ENCODE measurements around the gene FRMD4A. TPM values are rescaled to one million over a fixed set of nuclear protein-coding genes. Genes with fewer than 3 reads are reported as not detected.
"Not testable (repeated sequence)": the region's sequence is repeated elsewhere in the genome, so short reads cannot be mapped to it uniquely, and the experiment has no call there.

FRMD4A gene
- total and polyA plus RNA-seq, 8 donors = 6.9 to 25.3 (median 11.3) TPM

DNA sequence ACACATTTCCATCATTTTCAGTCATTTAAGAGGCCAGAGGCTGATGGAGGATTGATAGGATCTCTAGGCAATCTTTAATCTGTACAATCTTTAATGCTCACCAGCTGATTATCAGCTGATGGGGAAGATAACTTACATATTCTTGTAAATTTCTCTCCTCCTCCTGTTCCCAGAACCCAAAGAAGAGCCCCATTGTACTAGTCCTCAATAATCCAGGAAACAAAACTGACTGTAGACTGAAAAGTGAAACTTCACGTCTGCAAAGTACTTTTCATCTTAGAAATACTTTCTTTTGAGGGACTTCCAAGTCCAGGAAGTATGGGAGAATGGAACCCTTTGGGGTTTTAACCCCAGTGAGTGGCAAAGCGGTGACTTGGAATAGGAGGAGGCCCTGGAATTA is 283.3 kb downstream of the FRMD4A start:
- TF ChIP-seq, protein P1, sequence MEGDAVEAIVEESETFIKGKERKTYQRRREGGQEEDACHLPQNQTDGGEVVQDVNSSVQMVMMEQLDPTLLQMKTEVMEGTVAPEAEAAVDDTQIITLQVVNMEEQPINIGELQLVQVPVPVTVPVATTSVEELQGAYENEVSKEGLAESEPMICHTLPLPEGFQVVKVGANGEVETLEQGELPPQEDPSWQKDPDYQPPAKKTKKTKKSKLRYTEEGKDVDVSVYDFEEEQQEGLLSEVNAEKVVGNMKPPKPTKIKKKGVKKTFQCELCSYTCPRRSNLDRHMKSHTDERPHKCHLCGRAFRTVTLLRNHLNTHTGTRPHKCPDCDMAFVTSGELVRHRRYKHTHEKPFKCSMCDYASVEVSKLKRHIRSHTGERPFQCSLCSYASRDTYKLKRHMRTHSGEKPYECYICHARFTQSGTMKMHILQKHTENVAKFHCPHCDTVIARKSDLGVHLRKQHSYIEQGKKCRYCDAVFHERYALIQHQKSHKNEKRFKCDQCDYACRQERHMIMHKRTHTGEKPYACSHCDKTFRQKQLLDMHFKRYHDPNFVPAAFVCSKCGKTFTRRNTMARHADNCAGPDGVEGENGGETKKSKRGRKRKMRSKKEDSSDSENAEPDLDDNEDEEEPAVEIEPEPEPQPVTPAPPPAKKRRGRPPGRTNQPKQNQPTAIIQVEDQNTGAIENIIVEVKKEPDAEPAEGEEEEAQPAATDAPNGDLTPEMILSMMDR (IDR thresholded peaks at IDR 0.05) = no peak
- TF ChIP-seq POLR2A (IDR thresholded peaks at IDR 0.05) = no peak
- no peak for TF ChIP-seq POLR2AphosphoS5 (IDR thresholded peaks at IDR 0.05)
- TF ChIP-seq EP300 (IDR thresholded peaks at IDR 0.05) = no peak
- H3K36me3 ChIP-seq = no peaks in the 10 kb centered on the region
- H3K4me3 ChIP-seq = no peak overlapping the region
- peaks cover 0 to 7% (median 5%) of the 10 kb centered on the region in 4 donors for H3K9me3 ChIP-seq
- DNase-seq = no peak
- H3K4me1 ChIP-seq = no peaks in the 10 kb centered on the region
- WGBS, 5 donors = 52 to 77% (median 69%) methylated on average over 2 of the region's 2 CpGs
- no peak overlapping the region for H3K27ac ChIP-seq
- intact Hi-C loops (cut with DNase I; ENCODE audit: low total_unique reads) = no loop called here
- no peaks in the 10 kb centered on the region for H3K27me3 ChIP-seq

DNA sequence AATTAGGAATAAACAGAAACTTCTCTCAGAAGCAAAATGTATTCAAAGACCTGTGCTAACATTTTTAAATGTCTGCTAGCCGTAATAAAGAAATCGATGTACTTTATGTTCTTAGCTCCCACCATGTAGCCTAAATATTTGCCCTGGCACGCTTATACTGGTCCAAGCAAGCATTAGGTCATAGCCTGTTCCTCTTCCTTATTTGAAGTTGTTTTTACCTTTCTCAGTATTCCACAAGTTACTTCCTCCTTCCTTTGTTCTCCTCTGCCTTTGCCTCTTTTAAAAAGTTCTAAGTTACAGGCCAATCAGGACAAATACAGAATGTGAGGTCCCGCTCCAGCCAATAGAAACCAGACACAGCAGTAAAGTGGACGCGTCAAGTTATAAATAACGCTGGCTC is 288.7 kb downstream of the FRMD4A start:
- H3K27me3 ChIP-seq; H3K4me3 ChIP-seq; DNase-seq; H3K36me3 ChIP-seq; intact Hi-C loops (cut with DNase I; ENCODE audit: low total_unique reads); H3K9me3 ChIP-seq: not testable (repeated sequence)
- 67 to 71% (median 68%) methylated on average over 7 of the region's 7 CpGs for WGBS, 5 donors
- H3K27ac ChIP-seq = peak overlapping the region in 2 of 5 donors; percentile 45 to 60
- H3K4me1 ChIP-seq = peaks cover 0 to 26% (median 4%) of the 10 kb centered on the region in 4 donors

DNA sequence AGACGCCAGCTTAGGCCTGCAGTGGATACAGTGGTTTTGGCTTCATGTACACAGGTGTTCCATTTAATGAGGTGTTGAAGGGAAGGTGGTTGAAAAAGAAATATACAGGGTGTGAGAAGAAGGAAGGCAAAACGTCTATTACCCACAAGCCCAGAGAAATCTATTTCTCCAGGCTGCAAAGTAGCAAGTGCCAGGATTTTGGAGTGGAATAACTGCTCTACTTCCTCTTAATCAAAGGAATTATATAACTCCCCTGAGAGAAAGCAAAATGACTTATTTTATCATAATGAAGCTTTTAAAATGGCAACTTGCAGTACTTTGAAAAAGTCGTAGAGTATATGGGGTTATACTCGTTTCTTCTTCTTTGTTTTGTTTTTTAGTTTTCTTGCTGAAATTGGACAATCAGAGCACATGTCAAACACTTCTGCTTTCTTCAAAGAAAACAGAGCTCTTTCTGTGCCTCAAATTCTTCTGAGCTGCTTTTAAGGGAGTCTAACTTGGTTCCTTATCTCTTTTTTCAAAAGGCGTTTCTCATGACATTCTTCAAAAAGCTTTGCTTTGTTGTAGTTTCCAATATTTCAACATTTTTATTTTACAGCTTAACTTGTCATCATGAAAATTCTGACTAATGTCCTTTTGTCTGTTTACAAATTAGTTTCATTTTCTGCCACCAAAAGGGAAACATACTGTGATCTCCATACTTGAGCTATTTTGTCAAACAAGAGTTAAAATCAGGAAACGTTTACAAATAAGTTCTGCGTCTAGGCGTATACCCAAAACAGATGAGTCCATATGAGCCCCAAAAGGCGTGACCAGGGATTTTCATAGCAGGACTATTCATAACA is 289.7 kb downstream of the FRMD4A start:
- WGBS, 5 donors = 39 to 48% (median 45%) methylated on average over 9 of the region's 9 CpGs
- intact Hi-C loops (cut with DNase I; ENCODE audit: low total_unique reads) = no loop called here
- Histone ChIP-seq H3K4me1 (peaks cover 0 to 26% (median 4%) of the 10 kb centered on the region in 4 donors), H3K9me3 (no peaks in the 10 kb centered on the region), H3K36me3 (no peaks in the 10 kb centered on the region), H3K27me3 (no peaks in the 10 kb centered on the region), H3K27ac (peak overlapping the region in 3 of 5 donors; percentile 0 to 60 (median 45)), H3K4me3 (no peak overlapping the region)
- peak in 1 of 2 donors; percentile 30 for DNase-seq
- no peak for TF ChIP-seq POLR2AphosphoS5 (IDR thresholded peaks at IDR 0.05)

DNA sequence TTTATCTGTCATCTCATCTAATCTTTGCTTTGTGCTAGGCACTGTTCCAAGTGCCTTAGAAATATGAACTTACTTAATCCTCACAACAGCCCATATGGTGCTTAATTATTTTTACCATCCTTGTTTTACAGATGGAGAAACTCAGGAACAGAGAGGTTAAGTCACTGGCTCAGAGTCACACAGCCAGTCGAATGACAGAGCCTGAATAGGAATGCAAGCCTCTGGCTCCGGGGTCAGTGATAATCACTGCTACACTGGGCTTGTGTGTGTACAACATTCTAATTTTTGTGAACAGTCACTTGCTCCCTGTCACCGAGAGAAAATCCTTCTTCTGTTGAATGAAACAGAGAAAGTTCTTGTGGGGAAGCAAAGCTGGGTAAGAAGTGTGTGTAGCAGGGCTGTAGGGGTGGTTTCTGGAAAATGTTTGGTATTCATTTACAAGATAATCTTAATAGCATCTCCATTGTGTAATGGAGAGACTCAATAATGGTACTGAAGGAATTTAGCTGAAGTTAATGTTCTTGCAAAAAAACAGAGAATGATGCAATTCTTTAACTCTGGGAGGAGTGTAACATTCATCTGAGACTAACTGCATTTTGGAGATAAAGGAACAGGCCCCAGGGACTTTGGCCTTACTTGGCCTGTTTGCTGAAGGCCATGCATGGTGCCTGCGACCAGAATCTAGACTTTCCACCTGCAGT is 290.6 kb downstream of the FRMD4A start:
- H3K4me1 ChIP-seq = peaks cover 0 to 26% (median 4%) of the 10 kb centered on the region in 4 donors
- H3K36me3 ChIP-seq = no peaks in the 10 kb centered on the region
- intact Hi-C loops (cut with DNase I; ENCODE audit: low total_unique reads) = no loop called here
- no peaks in the 10 kb centered on the region for H3K9me3 ChIP-seq
- peak overlapping the region in 2 of 5 donors; percentile 1 to 60 for H3K27ac ChIP-seq
- DNase-seq = peak in 1 of 2 donors; percentile 34
- no peak for TF ChIP-seq POLR2AphosphoS5 (IDR thresholded peaks at IDR 0.05)
- TF ChIP-seq, protein P1 (IDR thresholded peaks at IDR 0.05) = no peak
- TF ChIP-seq EP300 (IDR thresholded peaks at IDR 0.05) = no peak
- TF ChIP-seq POLR2A (IDR thresholded peaks at IDR 0.05) = no peak
- no peak overlapping the region for H3K4me3 ChIP-seq
- no peaks in the 10 kb centered on the region for H3K27me3 ChIP-seq
- 67 to 82% (median 70%) methylated on average over 4 of the region's 4 CpGs for WGBS, 5 donors

DNA sequence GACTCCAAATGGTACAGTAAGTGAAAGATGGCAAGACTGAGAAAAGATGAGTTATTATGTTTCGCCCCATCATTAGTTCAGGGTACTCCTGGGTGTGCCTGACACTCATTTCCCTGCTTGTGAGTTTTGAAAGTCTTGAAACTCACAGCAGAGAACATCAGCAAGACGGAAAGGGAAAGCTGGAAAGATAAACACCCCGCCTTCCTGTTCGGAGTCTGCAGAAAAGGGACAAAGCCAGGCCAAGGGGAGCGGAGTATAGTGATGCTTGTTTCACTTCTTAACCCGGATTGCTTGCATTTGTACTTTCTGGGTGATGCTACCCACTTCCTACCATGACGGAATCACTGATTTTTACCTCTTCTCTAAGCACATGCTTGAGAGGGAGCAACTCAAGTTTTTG is 294.5 kb downstream of the FRMD4A start:
- H3K4me3 ChIP-seq = no peak overlapping the region
- intact Hi-C loops (cut with DNase I; ENCODE audit: low total_unique reads) = no loop called here
- no peaks in the 10 kb centered on the region for H3K36me3 ChIP-seq
- no peak for DNase-seq
- no peaks in the 10 kb centered on the region for H3K27me3 ChIP-seq
- no peak for TF ChIP-seq EP300 (IDR thresholded peaks at IDR 0.05)
- TF ChIP-seq POLR2AphosphoS5 (IDR thresholded peaks at IDR 0.05) = no peak
- 51 to 68% (median 62%) methylated on average over 7 of the region's 7 CpGs for WGBS, 5 donors
- H3K9me3 ChIP-seq = no peaks in the 10 kb centered on the region
- H3K27ac ChIP-seq = no peak overlapping the region
- H3K4me1 ChIP-seq = peaks cover 0 to 15% (median under 1%) of the 10 kb centered on the region in 4 donors

Data from stomach (tissue), 9 donors.